Cerebellar cortex (tissue), 1 donor: Measurements from ENCODE around the gene PSME3.
"Not testable (repeated sequence)": the region's sequence is repeated elsewhere in the genome, so short reads cannot be mapped to it uniquely, and the experiment has no call there.

Experiments used
- DNase-seq: peaks from one replicate; pipeline ENCODE4 v3.0.0-alpha.2; 2015; ENCODE audit warnings: low spot score

Gene PSME3

GRCh38 chr17:42878123-42878880 lies 45.1 kb downstream of the PSME3 start:
- DNase-seq: no peak

GRCh38 chr17:42878924-42879595 lies 45.9 kb downstream of the PSME3 start:
- no peak for DNase-seq

DNA sequence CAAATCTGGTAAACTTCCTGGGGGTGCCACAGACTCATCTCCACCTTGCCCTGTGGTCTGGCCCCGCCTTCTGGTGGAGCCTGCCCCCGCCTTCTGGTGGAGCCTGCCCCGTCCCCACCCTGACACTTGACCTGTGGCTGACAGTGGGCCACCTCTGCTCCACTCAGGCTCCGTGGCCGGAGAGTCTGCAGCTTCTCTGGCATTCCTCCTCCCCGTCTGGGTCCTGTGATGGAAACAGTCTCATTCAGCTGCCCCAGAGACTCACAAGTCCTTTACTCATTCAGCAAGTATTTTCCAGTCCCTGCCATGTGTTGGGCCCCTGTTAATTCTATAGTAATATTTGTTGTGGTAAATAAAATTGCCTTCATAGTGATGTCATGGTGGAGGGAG lies 46.4 kb downstream of the PSME3 start:
- DNase-seq: no peak

GRCh38 chr17:42880776-42881310 lies 47.6 kb downstream of the PSME3 start:
- DNase-seq: no peak

DNA sequence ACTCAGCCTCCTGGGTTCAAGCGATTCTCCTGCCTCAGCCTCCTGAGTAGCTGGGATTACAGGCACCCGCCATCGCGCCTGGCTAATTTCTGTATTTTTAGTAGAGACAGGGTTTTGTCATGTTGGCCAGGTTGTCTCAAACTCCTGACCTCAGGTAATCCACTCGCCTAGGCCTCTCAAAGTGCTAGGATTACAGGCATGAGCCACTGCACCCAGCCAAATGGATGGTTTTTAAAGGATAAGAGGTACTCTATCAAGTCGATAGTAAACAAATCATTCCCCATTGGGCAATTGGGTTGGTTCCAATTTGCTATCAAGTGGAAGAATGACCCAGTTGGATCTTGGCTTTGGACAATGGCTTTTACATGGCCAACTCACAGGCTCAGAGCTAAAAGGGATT lies 48.5 kb downstream of the PSME3 start:
- DNase-seq: not testable (repeated sequence)

- no peak for DNase-seq
Measured at GRCh38 chr17:42882166-42882565, 49.0 kb downstream of the PSME3 start.

GRCh38 chr17:42883802-42884558 lies 50.8 kb downstream of the PSME3 start:
- no peak for DNase-seq

DNA sequence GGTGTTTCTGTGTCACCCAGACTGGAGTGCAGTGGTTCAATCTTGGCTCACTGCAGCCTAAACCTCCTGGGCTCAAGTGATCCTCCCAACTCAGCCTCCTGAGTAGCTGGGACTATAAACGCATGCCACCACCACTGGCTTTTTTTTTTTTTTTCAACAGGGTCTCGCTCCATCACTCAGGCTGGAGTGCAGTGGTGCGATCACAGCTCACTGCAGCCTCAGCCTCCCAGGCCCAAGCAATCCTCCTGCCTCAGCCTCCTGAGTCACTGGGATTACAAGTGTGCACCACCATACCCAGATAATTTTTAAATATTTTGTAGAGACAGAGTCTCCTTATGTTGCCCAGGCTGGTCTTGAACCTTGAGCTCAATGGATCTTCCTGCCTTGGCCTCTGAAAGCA lies 52.6 kb downstream of the PSME3 start:
- DNase-seq: not testable (repeated sequence)

DNA sequence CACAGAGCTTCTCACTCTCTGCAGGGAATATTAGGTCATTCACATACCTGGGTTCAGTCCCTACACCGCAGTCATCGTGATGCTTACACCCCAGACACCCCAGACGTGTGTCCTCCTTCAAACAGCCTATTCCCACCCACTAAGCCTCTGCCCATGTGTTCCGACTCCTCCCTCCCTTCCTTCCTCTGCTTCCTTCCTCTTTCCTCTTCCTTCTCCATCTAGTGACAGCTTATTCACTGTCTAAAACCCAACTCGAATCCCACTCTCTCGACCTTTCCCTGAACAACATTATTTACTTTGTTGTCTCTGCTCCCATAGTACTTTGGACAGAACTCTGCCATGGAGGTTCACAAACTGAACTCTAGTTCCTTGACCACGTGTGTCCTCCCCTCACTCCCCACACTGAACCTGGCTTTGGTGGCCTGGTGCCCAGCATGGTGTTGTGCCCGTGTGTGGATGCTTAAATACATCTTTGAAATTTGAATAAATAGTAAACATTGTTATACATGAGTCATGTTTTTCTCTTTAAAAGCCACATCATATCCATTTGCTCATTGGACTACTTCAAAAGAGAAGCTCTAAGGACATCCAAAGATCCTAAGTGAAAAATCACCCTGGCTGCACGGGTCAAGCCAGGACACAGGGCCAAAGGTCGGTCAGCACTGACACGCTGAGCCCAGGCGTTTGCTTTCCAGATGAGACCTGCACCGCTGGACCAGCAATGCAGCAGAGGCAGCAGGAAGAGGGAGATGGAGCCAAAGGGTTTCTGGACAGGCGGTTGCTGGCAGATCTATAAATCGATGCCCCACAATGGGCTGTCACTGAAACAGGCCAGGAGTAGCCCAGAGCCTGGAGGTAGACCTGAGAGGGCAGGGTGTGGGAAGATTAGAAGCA lies 53.3 kb downstream of the PSME3 start:
- no peak for DNase-seq

- no peak for DNase-seq
Measured at GRCh38 chr17:42889809-42890208, 56.6 kb downstream of the PSME3 start.

DNA sequence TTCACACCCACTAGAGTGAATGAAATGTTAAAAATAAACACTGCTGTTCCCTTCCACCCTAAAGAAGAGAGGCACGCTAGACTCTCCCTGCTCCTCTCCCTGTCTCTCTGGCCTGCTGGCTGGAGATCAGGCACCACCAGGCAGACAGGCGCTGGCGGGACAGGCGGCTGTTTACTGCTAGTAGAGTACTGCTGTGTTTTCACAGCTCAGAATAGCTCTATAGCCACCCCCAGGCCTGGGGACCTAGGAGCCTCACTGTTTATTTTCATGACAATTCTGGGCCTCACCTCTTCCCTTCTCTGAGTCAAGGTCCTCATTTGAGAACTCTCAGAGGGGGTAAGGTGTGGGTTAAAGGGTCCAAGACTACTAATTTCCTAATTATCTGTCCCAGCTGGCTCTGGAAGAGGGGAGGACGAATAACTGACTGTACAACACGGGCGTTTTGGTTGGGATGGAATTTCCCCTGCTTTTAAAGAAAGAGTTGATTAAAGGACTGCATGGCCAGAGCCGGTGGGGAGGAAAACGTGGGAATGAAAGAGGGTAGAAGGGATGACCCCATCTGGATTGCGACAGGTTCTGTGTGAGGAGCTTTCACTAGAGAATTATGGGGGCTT lies 58.4 kb downstream of the PSME3 start:
- no peak for DNase-seq

GRCh38 chr17:42893359-42893758 lies 60.2 kb downstream of the PSME3 start:
- no peak for DNase-seq
